Natural killer cell (primary cell): Measurements from ENCODE around the gene DYNC1H1. TPM values are rescaled to one million over a fixed set of nuclear protein-coding genes. Genes with fewer than 3 reads are reported as not detected.

ENCODE experiments used
- ATAC-seq, 3 donors: fragments of 150-1000 bp in 2 of 3; fragments of 200-7000 bp in 1 of 3; cut with Tn5 transposase; 1 replicate in 1 of 3; 2 replicates in 2 of 3; pipeline ENCODE4 v1.10.0; 2021; ENCODE audit warnings: mild to moderate bottlenecking in 2 of 3, moderate library complexity in 2 of 3
- DNase-seq, 2 donors: peaks; one replicate each; pipeline versions ENCODE4 v3.0.0 to v3.0.0-alpha.2; 2013 to 2021; ENCODE audit warnings: mixed read lengths in 1 of 2
- H3K27ac ChIP-seq: one replicate; pipeline ENCODE4 v1.5.1; 2013; ENCODE audit warnings: mild to moderate bottlenecking, low read length
- H3K27me3 ChIP-seq: one replicate; pipeline ENCODE4 v1.6.1; 2013; ENCODE audit warnings: low read length; ENCODE audit not compliant: control insufficient read depth, insufficient read depth
- H3K36me3 ChIP-seq: one replicate; pipeline ENCODE4 v1.6.1; 2013; ENCODE audit warnings: low read length; ENCODE audit not compliant: control insufficient read depth, insufficient read depth
- H3K4me1 ChIP-seq: one replicate; pipeline ENCODE4 v1.6.1; 2013; ENCODE audit warnings: low read length; ENCODE audit not compliant: control insufficient read depth, insufficient read depth
- H3K4me3 ChIP-seq: one replicate; pipeline ENCODE4 v1.5.1; 2013; ENCODE audit warnings: low read length
- H3K9me3 ChIP-seq: one replicate; pipeline ENCODE4 v1.6.1; 2013; ENCODE audit warnings: low read length; ENCODE audit not compliant: control insufficient read depth, insufficient read depth
- H3K27ac Mint-ChIP-seq, 2 donors: one replicate each; pipeline ENCODE4 v1.8.0; 2022; ENCODE audit warnings: mild to moderate bottlenecking in 2 of 2, mixed read lengths in 2 of 2, moderate library complexity in 1 of 2
- H3K27me3 Mint-ChIP-seq, 2 donors: one replicate each; pipeline ENCODE4 v1.8.0; 2022; ENCODE audit warnings: low read depth in 2 of 2, mixed read lengths in 2 of 2
- H3K36me3 Mint-ChIP-seq: one replicate; pipeline ENCODE4 v1.8.0; 2022; ENCODE audit warnings: mixed read lengths
- H3K4me1 Mint-ChIP-seq, 2 donors: one replicate each; pipeline ENCODE4 v1.8.0; 2022; ENCODE audit warnings: mixed read lengths in 2 of 2
- H3K4me3 Mint-ChIP-seq: one replicate; pipeline ENCODE4 v1.8.0; 2022; ENCODE audit warnings: mild to moderate bottlenecking, moderate library complexity, mixed read lengths
- H3K9me3 Mint-ChIP-seq, 2 donors: one replicate each; pipeline ENCODE4 v1.8.0; 2022; ENCODE audit warnings: mixed read lengths in 2 of 2
- CTCF ChIP-seq: fragments of 200-600 bp; IDR thresholded peaks from one replicate; pipeline ENCODE4 v1.8.0; 2022; ENCODE audit warnings: antibody characterized with exemption
- WGBS: methylation state at CpG from one replicate; pipeline ENCODE4 v1.1.7; 2013; ENCODE audit warnings: missing lambda C conversion rate; ENCODE audit not compliant: insufficient coverage; 5-methylcytosine and 5-hydroxymethylcytosine counted together
- intact Hi-C: fragments of 100-400 bp; cut with micrococcal nuclease; formaldehyde crosslinking; loops from one replicate; pipeline ENCODE4 v1.14.2; 2022
- total RNA-seq, 4 donors: library from RNA; stranded (reverse); fragments of 120-200 nt in 1 of 4; gene quantifications; one replicate each; pipeline versions ENCODE4 v1.2.3 to v1.2.4, GENCODE V29; 2013 to 2022

DYNC1H1 gene
- total RNA-seq, 3 donors from 2014 or later (not counting 1 experiment from before 2014, with no cell fraction given) = 313 to 381 (median 349) TPM

GRCh38 chr14:101953151-101953550 lies 11.2 kb upstream of the DYNC1H1 start:
- no peak for ATAC-seq
- no peaks in the 10 kb centered on the region for H3K9me3 ChIP-seq
- peaks cover 12% of the 10 kb centered on the region for H3K4me1 ChIP-seq

GRCh38 chr14:101954501-101954900 lies 9.9 kb upstream of the DYNC1H1 start:
- H3K9me3 ChIP-seq = no peaks in the 10 kb centered on the region
- no peaks in the 10 kb centered on the region for H3K36me3 Mint-ChIP-seq
- H3K4me1 Mint-ChIP-seq = peaks cover 0 to 1% of the 10 kb centered on the region in 2 donors
- H3K27me3 Mint-ChIP-seq = no peaks in the 10 kb centered on the region
- no peak overlapping the region for H3K4me3 Mint-ChIP-seq
- 94% methylated on average over 6 of the region's 6 CpGs for WGBS
- TF ChIP-seq CTCF = no peak
- intact Hi-C loops = no loop called here
- peaks cover under 1% of the 10 kb centered on the region for H3K4me1 ChIP-seq
- ATAC-seq = no peak
- H3K9me3 Mint-ChIP-seq = no peaks in the 10 kb centered on the region
- DNase-seq = no peak
- no peak overlapping the region for H3K27ac Mint-ChIP-seq
- no peak overlapping the region for H3K27ac ChIP-seq
- no peaks in the 10 kb centered on the region for H3K27me3 ChIP-seq
- H3K36me3 ChIP-seq = no peaks in the 10 kb centered on the region
- no peak overlapping the region for H3K4me3 ChIP-seq

More at GRCh38 chr14:101953151-101953550, 11.2 kb upstream of the DYNC1H1 start:
- Mint-ChIP-seq H3K4me3 (no peak overlapping the region), H3K9me3 (no peaks in the 10 kb centered on the region), H3K36me3 (no peaks in the 10 kb centered on the region), H3K4me1 (peaks cover 11 to 15% of the 10 kb centered on the region in 2 donors), H3K27me3 (no peaks in the 10 kb centered on the region), H3K27ac (no peak overlapping the region)
- H3K27ac ChIP-seq = no peak overlapping the region
- no peak for TF ChIP-seq CTCF
- H3K36me3 ChIP-seq = no peaks in the 10 kb centered on the region
- intact Hi-C loops = no loop called here
- H3K27me3 ChIP-seq = no peaks in the 10 kb centered on the region
- WGBS = 87% methylated on average over 8 of the region's 8 CpGs
- H3K4me3 ChIP-seq = no peak overlapping the region
- DNase-seq = no peak

- DNase-seq = no peak
Measured at GRCh38 chr14:101955695-101956161, 8.6 kb upstream of the DYNC1H1 start.

More at GRCh38 chr14:101955695-101956161, 8.6 kb upstream of the DYNC1H1 start:
- Mint-ChIP-seq H3K27ac (no peak overlapping the region), H3K9me3 (no peaks in the 10 kb centered on the region), H3K4me1 (peaks cover 6 to 8% of the 10 kb centered on the region in 2 donors), H3K4me3 (no peak overlapping the region), H3K36me3 (no peaks in the 10 kb centered on the region), H3K27me3 (no peaks in the 10 kb centered on the region)
- intact Hi-C loops = no loop called here
- no peaks in the 10 kb centered on the region for H3K9me3 ChIP-seq
- H3K4me3 ChIP-seq = no peak overlapping the region
- 90% methylated on average over 34 of the region's 34 CpGs for WGBS
- H3K4me1 ChIP-seq = no peaks in the 10 kb centered on the region
- no peak overlapping the region for H3K27ac ChIP-seq
- no peak for TF ChIP-seq CTCF
- ATAC-seq = no peak
- no peaks in the 10 kb centered on the region for H3K27me3 ChIP-seq
- H3K36me3 ChIP-seq = no peaks in the 10 kb centered on the region
